Kidney (tissue), 14 donors: Measurements from ENCODE around the gene BRD7. TPM values are rescaled to one million over a fixed set of nuclear protein-coding genes. Genes with fewer than 3 reads are reported as not detected.

Experiments
- DNase-seq, 5 donors: peaks; one replicate each; pipeline ENCODE4 v3.0.0-alpha.2; 2013 to 2020
- FAIRE-seq: peaks from 2 replicates; lab custom pipeline; 2012; peaks lifted over from hg19 to GRCh38; lab: Jason Lieb, UNC
- H3K27ac ChIP-seq, 2 donors: one replicate each; pipeline ENCODE4 v1.7.0; 2013; ENCODE audit warnings: low read depth in 2 of 2, low read length in 2 of 2, inconsistent platforms in 1 of 2
- H3K27me3 ChIP-seq: one replicate; pipeline ENCODE4 v1.7.1; 2013; ENCODE audit warnings: low read length, inconsistent platforms; ENCODE audit not compliant: control insufficient read depth, insufficient read depth
- H3K36me3 ChIP-seq, 3 donors: one replicate each; pipeline versions ENCODE4 v1.7.0 to v1.7.1; 2013; ENCODE audit warnings: low read length in 3 of 3, control low read depth in 1 of 3, inconsistent platforms in 1 of 3; ENCODE audit not compliant: insufficient read depth in 3 of 3, control insufficient read depth in 2 of 3
- H3K4me1 ChIP-seq, 3 donors: one replicate each; pipeline versions ENCODE4 v1.7.0 to v1.7.1; 2013; ENCODE audit warnings: low read length in 3 of 3, inconsistent platforms in 1 of 3, low read depth in 1 of 3; ENCODE audit not compliant: control insufficient read depth in 2 of 3, insufficient read depth in 2 of 3
- H3K4me3 ChIP-seq, 3 donors: one replicate each; pipeline versions ENCODE4 v1.7.0 to v1.8.1; 2013; ENCODE audit warnings: low read length in 3 of 3, control low read depth in 1 of 3, inconsistent platforms in 1 of 3
- H3K9ac ChIP-seq, 3 donors: one replicate each; pipeline versions ENCODE4 v1.7.0 to v1.7.1; 2013; ENCODE audit warnings: low read length in 3 of 3, control low read depth in 1 of 3, inconsistent platforms in 1 of 3
- H3K9me3 ChIP-seq, 3 donors: one replicate each; pipeline versions ENCODE4 v1.7.0 to v1.7.1; 2013; ENCODE audit warnings: low read length in 3 of 3, control low read depth in 1 of 3, inconsistent platforms in 1 of 3; ENCODE audit not compliant: control insufficient read depth in 2 of 3, insufficient read depth in 1 of 3
- CTCF ChIP-seq: IDR thresholded peaks from 3 replicates; pipeline ENCODE4 v1.5.1; 2012; ENCODE audit warnings: mild to moderate bottlenecking, moderate library complexity, borderline replicate concordance; ENCODE audit not compliant: insufficient read depth; ENCODE audit errors: extremely low read depth
- intact Hi-C: fragments of 100-400 bp; cut with DNase I; formaldehyde crosslinking; loops from one replicate; pipeline ENCODE4 v1.11.1; 2022
- polyA plus RNA-seq: library from polyadenylated mRNA; stranded (reverse); fragments of 350-450 nt; fragmentation: Illumina TruSeq; extraction: RNeasy Lipid Tissue Mini Kit (QIAGEN cat#74804); gene quantifications from one replicate; pipeline ENCODE4 v1.2.3, GENCODE V29; 2014; ENCODE audit warnings: low read depth, low replicate concordance; ENCODE audit not compliant: insufficient read depth
- total RNA-seq: library from RNA; stranded (reverse); fragmentation: NEBNext Ultra II Directional; extraction: Animal tissue kit (Norgen Biotek cat#: 25700); gene quantifications from one replicate; pipeline ENCODE4 v1.2.1, GENCODE V29; 2021
- donor health status: control.
- donor health status: control.
- donor health status: control.
- donor health status: control.
- donor health status: control.
- donor health status: DM: yes; HTN: yes; CAD: no.
- donor health status: Normal renal cell carcinoma (clear cell type).

The BRD7 gene
- total and polyA plus RNA-seq, 2 donors from 2014 or later, result 44.1 to 68.0 TPM

DNA sequence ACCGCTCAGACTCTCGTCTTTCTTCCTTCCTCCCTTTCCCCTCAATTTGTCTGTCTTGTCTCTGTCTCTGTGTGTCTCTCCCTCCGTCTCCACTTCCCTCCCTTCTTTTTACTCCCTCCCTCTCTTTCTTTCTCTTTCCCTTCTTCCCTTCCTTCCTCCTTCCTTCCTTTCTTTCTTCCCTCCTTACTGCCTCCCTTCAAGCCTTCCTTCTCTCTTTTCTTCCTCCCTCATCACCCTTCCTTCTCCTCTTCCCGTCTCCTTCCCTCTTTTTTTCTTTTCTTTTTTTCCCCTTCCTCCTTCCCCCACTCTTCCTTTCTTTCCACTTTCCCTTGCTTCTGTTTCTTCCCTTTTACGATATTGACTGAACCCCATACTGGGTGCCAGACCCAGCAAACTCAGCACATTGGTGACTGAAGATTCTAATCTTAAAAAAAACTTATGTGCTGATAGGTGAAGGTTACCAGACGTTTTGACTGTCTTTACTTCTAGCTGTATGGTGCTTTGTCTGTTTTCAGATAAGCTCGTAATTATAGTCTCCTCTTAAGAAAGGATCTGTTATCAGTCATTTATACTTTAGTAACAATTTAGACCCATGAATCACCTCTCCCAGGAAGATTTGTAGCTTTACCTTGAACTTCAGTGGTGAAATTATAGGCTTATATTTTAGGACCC lies 481 bp upstream of the BRD7 start:
- peaks cover 0 to 7% (median 0%) of the 10 kb centered on the region in 3 donors for H3K4me1 ChIP-seq
- DNase-seq (no peak), FAIRE-seq (no peak)
- H3K27ac ChIP-seq, result no peak overlapping the region
- H3K4me3 ChIP-seq, result peak overlapping the region; percentile 69 to 85 (median 84)
- TF ChIP-seq CTCF, result no peak
- no peaks in the 10 kb centered on the region for H3K27me3 ChIP-seq
- H3K36me3 ChIP-seq, result peaks cover 4 to 6% (median 6%) of the 10 kb centered on the region in 3 donors
- no peaks in the 10 kb centered on the region for H3K9me3 ChIP-seq
- intact Hi-C loops, result no loop called here
- H3K9ac ChIP-seq, result peak overlapping the region; percentile 27 to 66 (median 65)

GRCh38 chr16:50367777-50368409 lies 895 bp downstream of the BRD7 start:
- FAIRE-seq (no peak), DNase-seq (no peak)
- peak overlapping the region; percentile 55 to 70 (median 64) for H3K4me3 ChIP-seq
- intact Hi-C loops, result no loop called here
- H3K9me3 ChIP-seq, result no peaks in the 10 kb centered on the region
- H3K36me3 ChIP-seq, result peaks cover 6 to 12% (median 7%) of the 10 kb centered on the region in 3 donors
- no peaks in the 10 kb centered on the region for H3K27me3 ChIP-seq
- peak overlapping the region; percentile 42 to 65 (median 62) for H3K9ac ChIP-seq
- TF ChIP-seq CTCF, result no peak
- H3K27ac ChIP-seq, result no peak overlapping the region
- peaks cover 0 to 7% (median 0%) of the 10 kb centered on the region in 3 donors for H3K4me1 ChIP-seq

DNA sequence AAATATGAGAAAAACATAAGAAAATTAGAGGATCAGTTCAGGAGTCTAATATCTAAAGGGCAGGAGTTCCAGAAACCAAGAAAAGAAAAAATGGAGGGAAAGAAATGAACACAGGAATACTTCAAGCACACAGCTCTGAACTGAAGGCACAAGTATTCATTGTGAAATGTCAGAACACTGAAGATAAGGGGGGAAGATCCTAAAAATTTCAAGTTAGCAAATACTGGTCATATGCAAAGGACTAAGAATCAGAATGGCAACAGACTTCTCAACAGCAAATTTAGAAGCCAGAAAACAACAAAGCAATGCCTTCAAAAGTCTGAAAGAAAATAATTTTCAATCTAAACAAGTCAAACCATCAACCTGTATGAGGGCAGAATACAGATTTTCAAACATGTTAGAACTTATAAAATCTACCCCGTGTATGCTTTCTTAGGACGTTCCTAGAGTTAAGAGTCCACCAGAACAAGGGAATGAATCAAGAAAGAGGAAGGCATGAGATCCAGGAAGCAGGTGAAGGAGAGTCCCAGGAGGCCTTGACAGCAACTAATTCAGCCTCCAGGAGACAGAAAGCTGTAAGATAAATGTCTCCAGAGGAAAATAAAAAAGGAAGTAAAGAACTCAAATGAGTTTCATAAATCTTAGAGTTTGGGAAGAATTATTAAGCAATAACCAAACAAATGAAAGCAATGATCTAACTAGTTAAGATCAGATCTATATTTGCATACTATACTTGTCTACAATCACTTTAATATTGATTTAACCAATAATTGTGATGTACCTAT lies 2.8 kb downstream of the BRD7 start:
- intact Hi-C loops, result no loop called here
- H3K4me3 ChIP-seq, result no peak overlapping the region
- DNase-seq, result no peak
- no peaks in the 10 kb centered on the region for H3K27me3 ChIP-seq
- peaks cover 7 to 20% (median 11%) of the 10 kb centered on the region in 3 donors for H3K36me3 ChIP-seq
- H3K9me3 ChIP-seq, result no peaks in the 10 kb centered on the region
- no peak for TF ChIP-seq CTCF
- no peak for FAIRE-seq
- no peak overlapping the region for H3K9ac ChIP-seq
- H3K27ac ChIP-seq, result no peak overlapping the region
- peaks cover 0 to 7% (median 0%) of the 10 kb centered on the region in 3 donors for H3K4me1 ChIP-seq
